Measurements from ENCODE around the gene NKTR. TPM values are rescaled to one million over a fixed set of nuclear protein-coding genes. Genes with fewer than 3 reads are reported as not detected.

The NKTR gene
- polyA plus RNA-seq, 1 donor = 94.1 TPM

- DNase-seq (ENCODE audit: low read depth) = no peak
Observed at GRCh38 chr3:42662037-42662812, 61.7 kb downstream of the NKTR start.

- DNase-seq (ENCODE audit: low read depth) = no peak
Observed at GRCh38 chr3:42662813-42663535, 62.5 kb downstream of the NKTR start.

- DNase-seq (ENCODE audit: low read depth) = no peak
Observed at GRCh38 chr3:42663581-42664437, 63.3 kb downstream of the NKTR start.

- no peak for DNase-seq (ENCODE audit: low read depth)
Observed at GRCh38 chr3:42664438-42664803, 63.9 kb downstream of the NKTR start.

- DNase-seq (ENCODE audit: low read depth) = no peak
Observed at GRCh38 chr3:42665050-42665878, 64.8 kb downstream of the NKTR start.

DNA sequence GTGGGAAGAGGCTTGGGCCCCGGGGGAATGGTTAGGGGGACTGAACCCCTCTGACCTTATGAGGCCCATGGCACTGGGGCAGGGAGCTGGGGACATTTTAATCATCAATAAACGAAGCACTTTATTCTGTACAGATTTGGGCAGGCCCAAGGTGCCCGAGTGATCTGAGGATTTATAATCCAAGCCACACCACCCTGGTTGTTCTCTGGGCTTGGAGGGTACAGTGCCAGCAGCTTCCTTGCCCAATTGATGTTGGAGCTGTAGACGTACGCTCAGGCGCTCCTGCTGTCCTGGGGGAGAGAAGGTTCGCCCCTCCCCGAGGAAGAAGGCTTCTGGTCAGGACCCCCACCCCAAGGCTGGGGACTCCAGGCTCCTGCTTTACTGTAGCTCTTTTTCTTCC, 65.5 kb downstream of the NKTR start:
- DNase-seq (ENCODE audit: low read depth) = no peak

DNA sequence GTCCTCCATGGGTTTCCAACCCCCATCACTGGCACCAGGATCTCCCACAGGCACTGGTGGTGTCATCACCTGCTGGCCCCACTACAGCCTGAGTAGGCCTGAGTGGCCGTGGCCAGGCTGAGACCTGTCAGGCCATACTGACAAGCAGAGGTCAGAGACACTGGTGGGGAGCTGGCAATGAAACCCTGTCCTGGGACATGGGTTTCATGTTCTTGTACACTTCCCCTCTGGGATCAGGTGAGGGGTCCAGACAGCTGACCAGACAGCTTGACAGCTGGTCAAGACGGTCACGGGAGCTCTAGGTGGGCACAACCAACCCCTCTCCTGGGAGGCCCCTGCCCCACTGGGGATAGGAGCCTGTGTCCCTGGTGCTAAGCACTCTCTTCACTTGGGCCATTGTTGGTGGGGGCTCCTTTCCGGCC, 66.1 kb downstream of the NKTR start:
- no peak for DNase-seq (ENCODE audit: low read depth)

GRCh38 chr3:42667096-42667522, 66.6 kb downstream of the NKTR start:
- no peak for DNase-seq (ENCODE audit: low read depth)

DNA sequence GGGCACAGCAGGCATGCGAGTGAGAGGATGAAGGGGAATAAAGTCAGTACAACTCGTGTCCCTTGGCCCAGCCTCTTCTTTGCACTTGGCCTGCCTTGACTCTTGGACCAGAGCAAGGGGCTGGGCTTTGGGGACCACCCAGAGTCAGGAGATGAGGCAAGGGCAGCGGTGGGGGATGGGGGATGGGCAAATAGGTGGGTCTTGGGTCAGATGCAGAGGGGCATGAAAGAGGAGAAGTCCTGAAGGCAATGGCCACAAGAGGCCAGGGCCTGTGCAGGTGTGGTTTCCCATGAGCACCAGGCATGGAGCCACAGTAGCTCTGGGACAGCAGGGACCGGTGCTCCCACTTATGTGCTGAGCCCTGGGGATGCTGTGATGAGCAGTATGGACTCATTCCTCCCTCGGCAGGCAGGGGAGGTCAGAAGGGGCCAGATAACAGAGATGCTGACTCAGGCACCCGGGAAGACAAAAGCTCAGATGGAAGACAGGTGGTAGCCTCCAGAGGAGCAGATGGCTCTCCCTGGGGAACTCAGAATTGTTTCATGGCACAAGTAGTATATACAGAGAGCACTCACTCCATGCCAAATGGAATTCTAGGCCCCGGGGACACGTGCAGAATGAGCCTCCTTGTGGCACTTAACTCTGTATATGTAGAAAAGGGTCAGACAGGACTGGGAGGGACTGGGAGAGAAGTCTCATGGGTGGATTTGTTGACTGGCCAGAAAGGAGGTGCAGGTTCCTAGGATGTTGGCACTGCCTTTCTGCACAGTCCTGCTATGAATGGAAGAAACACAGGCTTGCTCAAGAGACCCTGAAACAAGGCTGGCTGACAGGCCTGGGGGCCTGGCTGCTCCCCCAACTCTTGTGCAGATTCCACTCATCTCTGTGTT, 67.3 kb downstream of the NKTR start:
- no peak for DNase-seq (ENCODE audit: low read depth)

DNA sequence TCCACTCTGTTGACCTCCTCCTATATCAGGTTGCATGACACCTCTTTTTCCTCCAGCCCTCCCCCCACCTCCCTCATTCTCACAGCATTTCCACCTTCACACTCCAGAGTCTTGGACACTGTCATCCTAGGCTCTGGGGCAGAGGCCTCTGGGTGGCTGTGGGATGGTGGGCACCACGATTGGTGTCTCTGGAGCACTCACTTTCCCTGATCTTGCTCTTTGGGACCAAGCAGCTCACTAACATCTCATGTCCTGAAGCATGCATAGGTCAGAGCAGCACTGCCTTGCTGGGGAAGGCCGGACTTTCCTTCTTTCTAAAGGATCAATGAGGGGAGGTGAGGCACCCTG, 67.9 kb downstream of the NKTR start:
- DNase-seq (ENCODE audit: low read depth) = no peak

DNA sequence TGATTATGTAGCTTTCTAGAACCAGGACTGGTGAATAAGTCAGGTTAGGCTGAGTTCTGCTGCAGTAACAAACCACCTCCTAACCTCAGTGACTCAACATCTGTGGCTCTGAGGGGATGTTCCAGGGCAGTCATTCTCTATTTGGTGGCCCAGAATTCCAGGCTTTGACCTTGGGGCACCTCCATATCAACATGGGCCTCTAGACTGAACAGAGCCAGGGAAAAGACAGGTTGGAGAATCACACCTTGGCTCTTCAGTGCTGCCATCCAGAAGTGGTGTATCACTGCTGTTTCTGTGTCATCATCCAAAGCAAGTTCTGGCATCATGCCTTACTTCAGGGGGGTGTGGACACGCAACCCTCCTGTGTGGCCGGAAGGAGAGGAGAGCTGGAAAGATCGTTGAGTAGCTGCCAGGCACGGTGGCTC, 68.3 kb downstream of the NKTR start:
- no peak for DNase-seq (ENCODE audit: low read depth)

DNA sequence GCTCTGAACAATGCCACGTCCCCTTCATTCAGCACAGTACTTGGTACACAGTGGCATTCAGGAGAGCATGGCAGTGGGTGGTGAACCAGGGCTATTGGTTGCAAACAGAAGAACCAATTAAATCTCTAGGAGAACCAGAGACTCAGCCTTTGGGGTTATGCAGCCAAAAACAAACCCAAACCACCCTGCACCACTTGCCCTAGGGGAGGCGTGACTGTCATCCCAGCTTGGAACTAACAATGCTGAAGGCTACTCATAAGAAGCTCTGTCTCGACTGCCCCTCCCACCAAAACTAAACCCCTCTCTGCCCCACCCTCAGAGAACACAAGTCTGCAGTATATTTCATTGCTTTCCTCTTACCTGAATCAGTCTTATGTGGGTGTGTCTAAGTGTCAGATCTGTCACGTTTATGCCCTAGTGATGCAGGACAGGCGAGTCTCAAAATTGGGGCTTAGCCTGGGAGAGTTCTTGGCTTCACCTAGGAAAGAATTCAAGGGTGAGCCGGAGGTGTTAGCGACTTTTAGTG, 69.6 kb downstream of the NKTR start:
- DNase-seq (ENCODE audit: low read depth) = no peak

DNA sequence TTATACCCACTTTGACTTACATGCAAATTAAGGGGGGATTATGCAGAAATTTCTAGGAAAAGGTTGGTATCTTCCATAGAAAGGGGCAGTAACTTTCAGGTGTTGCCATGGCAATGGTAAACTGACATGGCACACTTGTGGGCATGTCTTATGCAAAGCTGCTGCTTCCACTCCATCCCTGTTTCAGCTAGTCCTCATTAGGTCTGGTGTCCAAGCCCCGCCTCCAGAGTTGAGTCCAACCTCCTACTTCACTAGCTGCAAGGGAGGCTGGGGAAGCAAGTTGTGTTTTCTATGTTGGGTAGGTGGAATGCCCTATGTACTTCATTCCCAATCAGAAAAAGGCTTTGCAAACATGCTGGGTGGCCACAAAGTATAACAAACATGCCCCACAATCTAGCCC, 70.2 kb downstream of the NKTR start:
- DNase-seq (ENCODE audit: low read depth) = no peak

DNA sequence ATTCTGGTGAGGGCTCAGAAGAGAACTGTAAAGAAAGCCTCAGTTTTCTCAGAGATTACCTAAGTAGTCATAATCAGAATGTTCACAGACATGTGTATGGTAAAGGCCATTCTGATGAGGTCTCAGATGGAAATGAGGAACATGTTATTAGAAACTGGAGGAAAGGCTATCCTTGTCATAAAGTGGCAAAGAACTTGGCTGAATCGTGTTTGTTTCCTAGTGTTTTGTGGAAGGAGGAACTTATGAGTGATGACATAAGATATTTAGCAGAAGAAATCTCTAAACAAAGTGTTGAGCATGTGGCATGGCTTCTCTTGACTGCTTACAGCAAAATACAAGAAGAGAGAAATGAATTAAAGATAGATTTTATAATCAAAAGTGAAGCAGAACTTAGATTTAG, 72.0 kb downstream of the NKTR start:
- no peak for DNase-seq (ENCODE audit: low read depth)

DNA sequence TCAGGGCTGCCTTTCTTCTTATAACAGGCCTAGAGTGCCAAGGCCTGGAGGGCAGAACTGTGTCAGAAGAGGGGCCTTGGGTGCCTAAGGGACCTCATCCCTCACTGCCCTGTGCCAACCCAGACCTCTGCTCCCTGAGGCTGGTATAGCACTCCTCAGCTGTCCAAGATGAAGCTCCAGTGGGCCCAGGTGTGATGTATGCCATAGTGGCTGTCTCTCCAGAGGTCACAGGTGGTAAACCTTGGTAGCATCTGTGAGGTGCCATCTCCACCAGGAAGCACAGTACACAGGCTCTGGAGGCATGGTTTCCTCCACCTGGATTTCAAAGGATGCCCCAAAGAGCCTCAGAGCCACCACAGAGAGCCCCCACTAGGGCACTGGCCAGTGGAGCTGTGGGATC, 72.6 kb downstream of the NKTR start:
- DNase-seq (ENCODE audit: low read depth) = no peak

DNA sequence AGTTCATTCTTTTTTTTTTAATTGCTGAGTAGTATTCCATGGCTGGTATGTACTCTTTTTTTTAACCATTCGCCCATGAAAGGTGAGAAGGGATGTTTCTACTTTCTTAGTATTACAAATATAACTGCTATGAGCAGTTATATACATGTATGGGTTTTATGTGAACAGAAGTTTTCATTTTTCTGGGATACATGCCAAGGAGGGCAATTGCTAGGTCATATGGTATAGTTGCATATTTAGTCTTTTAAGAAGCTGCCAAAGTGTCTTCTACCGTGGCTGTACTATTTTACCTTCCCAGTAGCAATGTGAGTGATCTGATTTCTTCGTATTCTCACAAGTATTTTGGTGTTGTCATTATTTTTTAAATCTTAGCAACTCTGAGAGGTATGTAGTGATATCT, 73.7 kb downstream of the NKTR start:
- no peak for DNase-seq (ENCODE audit: low read depth)

- DNase-seq (ENCODE audit: low read depth) = no peak
Observed at GRCh38 chr3:42675909-42676308, 75.4 kb downstream of the NKTR start.

DNA sequence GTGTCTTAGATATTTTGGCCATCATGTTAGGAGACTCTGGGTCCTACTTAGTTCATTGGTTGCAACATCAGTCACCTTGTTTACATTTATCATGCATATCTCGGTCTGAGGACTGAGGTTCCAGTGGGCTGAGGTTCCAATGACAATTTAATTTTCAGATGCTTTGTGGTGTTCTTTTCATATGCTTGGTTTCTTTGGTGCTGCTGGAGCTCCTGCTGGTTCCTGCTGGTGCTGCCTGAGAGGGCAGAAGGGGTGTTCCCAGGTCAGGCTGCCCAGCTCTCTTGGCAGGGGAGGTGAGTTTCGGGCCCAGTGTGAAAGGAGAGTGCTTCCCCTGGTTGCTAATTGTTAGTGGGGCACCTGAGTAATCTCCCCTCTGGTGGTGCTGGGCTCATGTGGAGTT, 78.0 kb downstream of the NKTR start:
- no peak for DNase-seq (ENCODE audit: low read depth)

DNA sequence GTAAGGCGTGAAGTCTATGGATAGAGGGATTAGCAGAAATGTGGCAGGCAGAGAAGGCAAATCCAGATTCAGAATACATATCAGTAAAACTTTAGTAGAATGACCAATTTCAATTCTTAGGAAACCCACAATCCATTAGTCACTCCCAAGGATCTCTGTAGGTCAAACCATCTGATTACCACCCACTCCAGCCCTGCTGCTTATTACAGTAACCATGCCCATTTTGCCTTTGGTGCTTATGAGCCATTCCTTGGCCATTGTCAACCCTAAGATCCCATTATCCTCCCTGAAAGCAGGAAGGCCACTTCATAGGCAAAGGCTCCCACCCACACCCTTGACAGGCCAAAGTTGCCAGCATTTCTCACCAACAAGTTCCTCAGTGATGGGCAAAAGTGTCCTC, 79.8 kb downstream of the NKTR start:
- no peak for DNase-seq (ENCODE audit: low read depth)

DNA sequence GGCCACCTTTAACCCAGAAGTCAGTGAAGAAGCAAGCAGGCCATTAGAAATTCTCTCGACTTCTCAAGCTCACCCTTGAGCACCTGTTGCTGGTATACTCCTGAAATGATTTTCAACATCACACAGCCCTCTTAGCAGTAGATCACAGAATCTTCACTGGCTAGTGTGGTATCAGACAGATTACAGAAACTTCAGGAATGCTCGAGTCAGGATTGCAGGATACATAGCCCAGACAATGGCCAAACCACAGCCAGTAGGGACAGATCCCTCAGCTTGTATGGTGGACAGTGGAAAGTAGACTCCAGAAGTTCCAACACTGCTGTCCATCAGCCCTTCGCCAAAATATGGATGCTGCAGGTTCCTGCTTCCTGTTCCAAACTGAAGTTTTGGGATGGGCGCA, 80.3 kb downstream of the NKTR start:
- DNase-seq (ENCODE audit: low read depth) = no peak

Measured in forelimb muscle (tissue), 1 donor.